SK-N-SH (cell line): Measurements from ENCODE around the gene ARPC2. TPM values are rescaled to one million over a fixed set of nuclear protein-coding genes. Genes with fewer than 3 reads are reported as not detected.

Source experiments
- CTCF ChIA-PET: fragments of 300-600, 350-600 bp; formaldehyde crosslinking; extraction: SDS; loops from one replicate; lab custom pipeline; 2021; lab: Yijun Ruan, JAX
- POLR2A ChIA-PET: fragments of 350-600 bp; sonication (Branson Sonifier 250); formaldehyde crosslinking; extraction: SDS; loops from one replicate; lab custom pipeline; 2020; ENCODE audit warnings: antibody characterized with exemption, inconsistent platforms; lab: Yijun Ruan, JAX
- DNase-seq: peaks from one replicate; pipeline ENCODE4 v3.0.0; 2012
- H2AFZ ChIP-seq: fragments of 200-600 bp; sonication (generic); 2 replicates; pipeline ENCODE4 v1.8.1; 2016; ENCODE audit warnings: antibody characterized with exemption, mild to moderate bottlenecking, low read depth
- H3F3A ChIP-seq: fragments of 200-600 bp; sonication (generic); replicated peaks from 2 replicates; pipeline ENCODE3; 2016; ENCODE audit warnings: antibody characterized with exemption, mild to moderate bottlenecking; ENCODE audit not compliant: insufficient read depth
- H3K27ac ChIP-seq, 2 experiments: fragments of 200-500 bp in 1 of 2; fragments of 200-600 bp in 1 of 2; sonication (Bioruptor generic) in 1 of 2; sonication (generic), shearing (Covaris generic) in 1 of 2; 2 replicates each; pipeline versions ENCODE4 v1.5.1 to v1.6.1; 2014 to 2016; ENCODE audit warnings: low read depth in 2 of 2, inconsistent platforms in 1 of 2, low read length in 1 of 2, mild to moderate bottlenecking in 1 of 2, mixed read lengths in 1 of 2
- H3K27me3 ChIP-seq: fragments of 200-600 bp; sonication (generic), shearing (Covaris generic); 2 replicates; pipeline ENCODE4 v1.6.1; 2016; ENCODE audit warnings: mixed run types; ENCODE audit not compliant: insufficient read depth
- H3K36me3 ChIP-seq, 2 experiments: fragments of 200-500 bp in 1 of 2; fragments of 200-600 bp in 1 of 2; sonication (Bioruptor generic) in 1 of 2; sonication (generic) in 1 of 2; replicated peaks in 1 of 2; 2 replicates each; pipeline versions ENCODE3 to v1.5.1; 2014 to 2016; ENCODE audit warnings: low read length in 1 of 2, mild to moderate bottlenecking in 1 of 2; ENCODE audit not compliant: insufficient read depth in 2 of 2, control insufficient read depth in 1 of 2
- H3K4me1 ChIP-seq, 2 experiments: fragments of 200-500 bp in 1 of 2; fragments of 200-600 bp in 1 of 2; sonication (Bioruptor generic) in 1 of 2; sonication (generic), shearing (Covaris generic) in 1 of 2; 2 replicates each; pipeline versions ENCODE4 v1.5.1 to v1.6.1; 2014 to 2016; ENCODE audit warnings: low read depth in 1 of 2, low read length in 1 of 2, mixed run types in 1 of 2; ENCODE audit not compliant: insufficient read depth in 2 of 2, control insufficient read depth in 1 of 2
- H3K4me2 ChIP-seq: fragments of 200-600 bp; sonication (generic), shearing (Covaris generic); 2 replicates; pipeline ENCODE4 v1.6.1; 2017; ENCODE audit warnings: mixed run types
- H3K4me3 ChIP-seq, 2 experiments: fragments of 200-500 bp in 1 of 2; fragments of 200-600 bp in 1 of 2; sonication (Bioruptor generic) in 1 of 2; sonication (generic), shearing (Covaris generic) in 1 of 2; 2 replicates each; pipeline versions ENCODE4 v1.5.1 to v1.8.1; 2014 to 2016; ENCODE audit warnings: low read depth in 2 of 2, inconsistent platforms in 1 of 2, low read length in 1 of 2, mild to moderate bottlenecking in 1 of 2, mixed read lengths in 1 of 2, moderate library complexity in 1 of 2
- H3K79me2 ChIP-seq: fragments of 200-600 bp; sonication (generic); 2 replicates; pipeline ENCODE4 v1.8.1; 2017; ENCODE audit warnings: mild to moderate bottlenecking; ENCODE audit not compliant: insufficient read depth
- H3K9ac ChIP-seq: fragments of 200-600 bp; sonication (generic); 2 replicates; pipeline ENCODE4 v1.6.1; 2017; ENCODE audit warnings: mixed run types
- H3K9me2 ChIP-seq: fragments of 200-600 bp; sonication (generic); 2 replicates; pipeline ENCODE4 v1.6.1; 2017; ENCODE audit warnings: mixed run types
- H3K9me3 ChIP-seq: fragments of 200-600 bp; sonication (generic); 2 replicates; pipeline ENCODE4 v1.6.1; 2017; ENCODE audit warnings: mixed run types, mild to moderate bottlenecking, moderate library complexity
- H4K20me1 ChIP-seq: fragments of 200-600 bp; sonication (generic); 2 replicates; pipeline ENCODE4 v1.6.1; 2017; ENCODE audit warnings: mild to moderate bottlenecking, mixed run types; ENCODE audit not compliant: insufficient read depth
- CTCF ChIP-seq: fragments of 200-600 bp; sonication (generic); IDR thresholded peaks from 2 replicates; pipeline ENCODE4 v1.6.1; 2017; ENCODE audit warnings: antibody characterized with exemption, mild to moderate bottlenecking, moderate library complexity
- EP300 ChIP-seq, 2 experiments: IDR thresholded peaks; 2 replicates each; pipeline versions ENCODE4 v1.4.0 to v1.6.1; 2012; ENCODE audit warnings: borderline replicate concordance in 1 of 2, low read depth in 1 of 2, low read length in 1 of 2
- FOSL2 ChIP-seq: IDR thresholded peaks from 2 replicates; pipeline ENCODE4 v1.4.0; 2012; ENCODE audit warnings: low read depth, mild to moderate bottlenecking, moderate library complexity, borderline replicate concordance
- FOXM1 ChIP-seq: IDR thresholded peaks from 2 replicates; pipeline ENCODE4 v1.4.0; 2012; ENCODE audit warnings: low read depth, mild to moderate bottlenecking
- MAX ChIP-seq: IDR thresholded peaks from 2 replicates; pipeline ENCODE4 v1.4.0; 2012; ENCODE audit warnings: low read depth
- RAD21 ChIP-seq: IDR thresholded peaks from 2 replicates; pipeline ENCODE4 v1.6.1; 2012; ENCODE audit warnings: mild to moderate bottlenecking, low read length
- RCOR1 ChIP-seq: fragments of 150-350 bp; IDR thresholded peaks from 2 replicates; pipeline ENCODE4 v1.6.1; 2017; ENCODE audit warnings: antibody characterized with exemption, low read length
- TCF12 ChIP-seq: IDR thresholded peaks from 2 replicates; pipeline ENCODE4 v1.4.0; 2012
- TEAD4 ChIP-seq: IDR thresholded peaks from 2 replicates; pipeline ENCODE4 v1.4.0; 2012; ENCODE audit warnings: mild to moderate bottlenecking, borderline replicate concordance; ENCODE audit not compliant: insufficient read depth
- USF1 ChIP-seq: IDR thresholded peaks from 2 replicates; pipeline ENCODE4 v1.4.0; 2012; ENCODE audit warnings: low read depth, borderline replicate concordance
- YY1 ChIP-seq: IDR thresholded peaks from 2 replicates; pipeline ENCODE4 v1.4.0; 2012; ENCODE audit warnings: low read depth, mild to moderate bottlenecking
- WGBS: methylation state at CpG from one replicate; pipeline ENCODE4 v1.1.6; 2017; ENCODE audit warnings: low lambda C conversion rate; 5-methylcytosine and 5-hydroxymethylcytosine counted together
- polyA plus RNA-seq, 3 experiments: library from polyadenylated mRNA; depleted of rRNA; stranded (reverse); fragments of >200 nt; gene quantifications; 2 replicates each; pipeline ENCODE4 v1.2.3, GENCODE V29; 2012
- TF ChIP-seq, protein P1 (sequence below): IDR thresholded peaks from 2 replicates; pipeline ENCODE4 v1.4.0; 2012; ENCODE audit warnings: low read depth, borderline replicate concordance

ARPC2 gene
- polyA plus RNA-seq, 1 of the 3 experiments (the other 2 are of a cell fraction): 319 TPM

- Histone ChIP-seq H2AFZ (no peak overlapping the region), H3K27ac (no peak overlapping the region; a peak in 1 of 4 replicates), H3K4me3 (no peak overlapping the region), H3K4me2 (no peak overlapping the region), H3K27me3 (no peaks in the 10 kb centered on the region), H3K9me2 (no peaks in the 10 kb centered on the region), H3K9me3 (no peaks in the 10 kb centered on the region), H3K36me3 (peaks cover 11 to 48% of the 10 kb centered on the region in 2 experiments), H4K20me1 (peaks cover 6% of the 10 kb centered on the region; the same call in 1 of the 2 replicates), H3K9ac (no peak overlapping the region), H3K79me2 (peaks cover 41% of the 10 kb centered on the region), H3K4me1 (peaks cover 2 to 31% of the 10 kb centered on the region in 2 experiments; a peak in 2 of 4 replicates), H3F3A (no peaks in the 10 kb centered on the region)
- ChIA-PET POLR2A (no interaction called here), CTCF (interaction anchor here (1.2 kb wide), 1 partner anchor 421 kb away, joined by 3 read pairs; no protein-coding TSS in a partner anchor)
- DNase-seq: no peak
- 100% methylated on average over 8 of the region's 15 CpGs for WGBS
- TF ChIP-seq, protein P1, sequence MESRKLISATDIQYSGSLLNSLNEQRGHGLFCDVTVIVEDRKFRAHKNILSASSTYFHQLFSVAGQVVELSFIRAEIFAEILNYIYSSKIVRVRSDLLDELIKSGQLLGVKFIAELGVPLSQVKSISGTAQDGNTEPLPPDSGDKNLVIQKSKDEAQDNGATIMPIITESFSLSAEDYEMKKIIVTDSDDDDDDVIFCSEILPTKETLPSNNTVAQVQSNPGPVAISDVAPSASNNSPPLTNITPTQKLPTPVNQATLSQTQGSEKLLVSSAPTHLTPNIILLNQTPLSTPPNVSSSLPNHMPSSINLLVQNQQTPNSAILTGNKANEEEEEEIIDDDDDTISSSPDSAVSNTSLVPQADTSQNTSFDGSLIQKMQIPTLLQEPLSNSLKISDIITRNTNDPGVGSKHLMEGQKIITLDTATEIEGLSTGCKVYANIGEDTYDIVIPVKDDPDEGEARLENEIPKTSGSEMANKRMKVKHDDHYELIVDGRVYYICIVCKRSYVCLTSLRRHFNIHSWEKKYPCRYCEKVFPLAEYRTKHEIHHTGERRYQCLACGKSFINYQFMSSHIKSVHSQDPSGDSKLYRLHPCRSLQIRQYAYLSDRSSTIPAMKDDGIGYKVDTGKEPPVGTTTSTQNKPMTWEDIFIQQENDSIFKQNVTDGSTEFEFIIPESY: no peak
- TF ChIP-seq USF1: no peak
- TF ChIP-seq EP300 (IDR thresholded peaks at IDR 0.05; ENCODE audit: borderline replicate concordance in 1 of 2, low read depth in 1 of 2, low read length in 1 of 2): no peak
- no peak for TF ChIP-seq CTCF
- TF ChIP-seq FOXM1: no peak
- no peak for TF ChIP-seq TCF12
- no peak for TF ChIP-seq RAD21
- no peak for TF ChIP-seq MAX
- no peak for TF ChIP-seq YY1
- no peak for TF ChIP-seq RCOR1
- no peak for TF ChIP-seq FOSL2
- TF ChIP-seq TEAD4: no peak
These were observed 49.5 kb downstream of the ARPC2 start for GRCh38 chr2:218266316-218266979.
